HG03354 (cell line): Measurements from ENCODE around the gene ROR1.
"Not testable (repeated sequence)": the region's sequence is repeated elsewhere in the genome, so short reads cannot be mapped to it uniquely, and the experiment has no call there.

ENCODE experiments used
- ATAC-seq: cut with Tn5 transposase; IDR thresholded peaks from one replicate; pipeline ENCODE4 v1.9.1; 2021; ENCODE audit warnings: mild to moderate bottlenecking; ENCODE audit not compliant: unreplicated experiment, poor library complexity, severe bottlenecking

Gene ROR1

DNA sequence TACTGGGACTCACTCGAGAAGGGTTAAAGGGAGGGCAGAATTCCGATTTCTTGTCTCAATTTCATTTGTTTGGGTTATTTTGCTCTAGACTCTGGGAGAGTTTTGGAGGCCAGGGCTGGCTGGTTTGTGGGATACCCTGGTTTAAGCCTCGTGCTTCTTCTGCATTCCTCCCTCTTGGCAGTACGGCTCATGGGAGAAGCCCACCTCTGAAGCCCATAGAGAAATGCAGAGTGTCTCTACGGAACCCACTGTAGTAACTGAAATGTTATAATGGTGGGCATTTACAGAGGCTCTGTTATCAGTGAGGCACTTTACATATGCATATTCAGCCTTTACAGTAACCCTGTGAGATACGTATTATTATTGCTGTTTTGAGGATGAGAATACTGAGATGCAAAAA lies 43.9 kb downstream of the ROR1 start:
- no peak for ATAC-seq

DNA sequence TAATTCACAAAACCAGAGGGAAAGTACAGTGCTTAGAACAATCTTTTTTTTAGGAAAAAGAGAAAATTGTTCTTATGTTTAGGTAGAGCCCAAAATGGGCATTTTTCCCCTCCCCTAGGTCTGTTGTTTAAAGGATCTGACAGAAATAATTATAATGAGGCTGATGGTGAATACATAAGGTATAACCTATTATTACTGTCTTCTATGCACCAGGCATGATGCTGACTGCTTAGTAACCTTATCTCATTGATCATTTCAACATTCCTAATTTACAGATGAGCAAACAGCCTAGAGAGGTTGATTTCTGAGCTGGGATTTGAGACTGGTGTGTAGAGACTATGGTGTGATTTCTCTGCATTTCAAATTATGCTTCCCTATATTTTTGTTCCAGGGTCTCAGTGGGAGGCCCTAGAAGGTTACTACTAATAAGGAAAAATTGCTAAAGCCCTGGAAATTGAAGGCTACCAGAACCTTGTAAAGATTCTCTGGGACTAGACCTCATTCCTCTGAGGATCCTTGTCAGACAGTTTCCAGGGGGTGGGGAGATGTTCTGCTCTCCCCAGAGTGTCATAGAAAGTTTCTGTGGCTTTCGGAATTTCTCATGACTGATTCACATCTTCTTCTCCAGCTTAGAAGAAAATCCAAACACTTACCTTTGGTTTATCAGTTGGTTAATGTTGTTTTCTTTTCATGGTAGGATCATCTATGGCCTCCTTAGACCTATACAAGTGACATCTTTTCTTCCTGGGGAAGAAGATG lies 44.9 kb downstream of the ROR1 start:
- no peak for ATAC-seq

DNA sequence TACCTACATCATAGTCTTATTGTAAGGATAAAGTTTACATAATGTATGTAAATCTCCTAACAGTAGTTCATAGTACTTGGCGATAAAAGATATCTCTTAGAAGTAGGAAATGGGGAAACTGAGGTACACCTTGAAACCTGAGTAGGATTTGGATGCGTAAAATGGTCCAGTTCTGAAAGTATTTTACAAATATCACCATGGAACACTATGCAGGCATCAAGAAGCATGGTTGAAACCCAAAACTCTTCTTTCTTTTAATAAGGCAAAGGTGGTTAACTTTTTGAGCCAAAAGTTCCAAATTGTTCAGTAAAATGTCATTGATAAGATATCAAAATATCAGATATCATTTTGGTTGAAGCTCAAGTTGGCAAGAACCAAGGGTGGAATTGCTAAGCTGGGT lies 46.0 kb downstream of the ROR1 start:
- no peak for ATAC-seq

DNA sequence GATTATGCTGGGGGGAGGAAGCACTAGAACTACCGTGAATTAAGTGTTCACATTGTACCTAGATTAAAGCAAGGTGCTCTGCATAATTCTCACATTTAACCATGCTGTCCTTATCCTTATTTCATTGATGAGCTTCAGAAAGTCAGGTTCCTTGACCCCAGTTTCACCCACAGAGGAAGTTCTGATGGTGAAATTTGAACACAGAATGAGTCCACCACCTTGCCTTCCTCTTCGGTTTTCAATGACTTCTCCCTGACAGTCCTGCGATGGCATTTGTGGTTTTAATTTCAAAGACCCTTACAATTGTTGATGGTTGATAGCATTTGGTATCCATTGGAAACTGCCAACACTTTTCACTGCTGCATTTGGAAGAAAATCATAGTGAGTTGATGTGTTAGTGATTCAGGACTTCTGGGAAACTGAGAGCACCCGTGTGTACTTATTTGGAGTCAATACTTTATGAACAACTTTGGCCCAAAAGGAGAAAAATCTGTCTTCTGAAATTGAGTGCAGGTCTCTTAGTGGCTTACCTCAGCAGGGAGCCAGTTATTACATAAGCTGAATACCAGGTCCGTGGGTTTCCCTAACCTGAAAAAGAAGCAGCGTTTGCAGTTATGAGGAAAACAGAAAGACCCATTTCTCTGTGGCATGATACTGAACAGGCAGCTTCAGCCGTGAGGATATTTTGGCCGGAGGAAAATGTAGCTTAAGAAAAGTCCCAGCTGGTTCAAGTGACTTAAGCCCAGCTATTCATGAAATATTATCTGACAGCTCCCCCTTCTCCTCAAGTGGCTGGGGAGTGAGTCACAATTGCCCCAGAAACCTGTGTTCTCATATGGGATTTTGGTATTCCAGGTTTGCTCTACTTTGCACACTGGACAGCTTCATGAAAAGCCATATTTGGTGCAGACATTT lies 47.5 kb downstream of the ROR1 start:
- ATAC-seq = no peak

DNA sequence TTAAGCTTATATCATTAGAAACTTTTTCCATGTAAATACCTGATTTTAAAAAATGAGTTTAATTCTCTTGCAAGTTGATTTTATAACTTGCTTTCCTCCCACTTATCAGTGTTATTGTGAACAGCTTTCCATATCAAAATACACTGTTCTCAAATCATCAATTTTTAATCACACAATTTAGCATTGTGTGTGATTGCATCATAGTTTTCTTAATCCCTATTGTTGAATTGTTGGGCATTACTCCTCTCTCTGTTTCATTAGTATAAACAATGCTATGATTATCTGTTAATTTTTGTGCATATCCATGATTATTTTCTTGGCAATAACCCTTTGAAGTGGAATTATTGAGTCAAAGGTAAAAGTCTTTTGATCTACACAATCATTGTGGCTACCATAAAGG lies 48.7 kb downstream of the ROR1 start:
- ATAC-seq = no peak

DNA sequence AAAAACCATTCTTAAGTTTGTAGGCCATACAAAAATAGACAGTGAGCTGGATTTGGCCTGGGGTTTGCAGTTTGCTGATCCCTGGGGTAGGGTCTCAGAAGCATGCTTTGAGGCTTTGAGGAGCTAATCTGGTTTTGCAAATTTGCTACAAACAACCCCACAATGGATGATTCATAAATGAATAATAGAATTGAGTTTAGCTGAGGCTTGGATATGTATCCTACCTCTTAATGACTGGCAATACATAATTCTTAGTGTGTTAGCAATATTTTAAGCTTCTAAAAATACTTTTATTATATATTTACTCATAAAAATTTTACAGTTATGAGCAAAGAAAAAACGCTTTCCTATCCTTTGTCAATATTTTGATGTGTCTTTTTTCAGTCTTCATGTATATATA lies 50.6 kb downstream of the ROR1 start:
- ATAC-seq = no peak

DNA sequence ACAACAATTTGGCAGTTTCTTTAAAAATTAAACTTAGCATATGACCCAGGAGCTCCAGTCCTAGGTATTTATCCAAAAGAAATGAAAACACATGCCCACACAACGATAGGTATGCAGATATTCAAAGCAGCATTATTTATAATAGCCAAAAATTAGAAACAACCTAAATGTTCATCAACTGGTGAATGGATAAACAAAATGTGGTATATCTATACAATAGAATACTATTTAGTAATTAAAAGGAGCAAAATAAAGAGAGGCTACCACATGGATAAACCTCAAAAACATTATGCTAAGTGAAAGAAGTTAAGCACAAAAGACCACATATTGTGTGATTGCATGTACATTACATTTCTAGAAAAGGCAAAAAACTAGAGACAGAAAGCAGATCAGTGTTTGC lies 51.3 kb downstream of the ROR1 start:
- ATAC-seq = no peak

DNA sequence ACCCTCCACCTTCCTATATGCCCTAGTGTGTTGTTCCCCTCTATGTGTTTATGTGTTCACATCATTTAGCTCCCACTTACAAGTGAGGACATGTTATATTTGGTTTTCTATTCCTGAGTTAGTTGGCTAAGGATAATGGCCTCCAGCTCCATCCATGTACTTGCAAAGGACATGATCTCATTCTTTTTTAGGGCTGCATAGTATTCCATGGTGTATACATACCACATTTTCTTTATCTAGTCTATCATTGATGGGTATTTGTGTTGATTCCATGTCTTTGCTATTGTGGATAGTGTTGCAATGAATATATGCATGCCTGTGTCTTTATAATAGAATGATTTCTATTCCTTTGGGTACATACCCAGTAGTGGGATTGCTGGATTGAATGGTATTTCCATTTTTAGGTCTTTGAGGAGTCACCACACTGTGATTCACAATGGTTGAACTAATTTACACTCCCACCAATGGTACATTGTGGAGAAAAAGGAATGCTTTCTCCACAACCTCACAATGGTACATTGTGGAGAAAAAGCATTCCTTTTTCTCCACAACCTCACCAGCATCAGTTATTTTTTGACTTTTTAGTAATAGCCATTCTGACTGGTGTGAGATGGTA lies 52.5 kb downstream of the ROR1 start:
- ATAC-seq = not testable (repeated sequence)

DNA sequence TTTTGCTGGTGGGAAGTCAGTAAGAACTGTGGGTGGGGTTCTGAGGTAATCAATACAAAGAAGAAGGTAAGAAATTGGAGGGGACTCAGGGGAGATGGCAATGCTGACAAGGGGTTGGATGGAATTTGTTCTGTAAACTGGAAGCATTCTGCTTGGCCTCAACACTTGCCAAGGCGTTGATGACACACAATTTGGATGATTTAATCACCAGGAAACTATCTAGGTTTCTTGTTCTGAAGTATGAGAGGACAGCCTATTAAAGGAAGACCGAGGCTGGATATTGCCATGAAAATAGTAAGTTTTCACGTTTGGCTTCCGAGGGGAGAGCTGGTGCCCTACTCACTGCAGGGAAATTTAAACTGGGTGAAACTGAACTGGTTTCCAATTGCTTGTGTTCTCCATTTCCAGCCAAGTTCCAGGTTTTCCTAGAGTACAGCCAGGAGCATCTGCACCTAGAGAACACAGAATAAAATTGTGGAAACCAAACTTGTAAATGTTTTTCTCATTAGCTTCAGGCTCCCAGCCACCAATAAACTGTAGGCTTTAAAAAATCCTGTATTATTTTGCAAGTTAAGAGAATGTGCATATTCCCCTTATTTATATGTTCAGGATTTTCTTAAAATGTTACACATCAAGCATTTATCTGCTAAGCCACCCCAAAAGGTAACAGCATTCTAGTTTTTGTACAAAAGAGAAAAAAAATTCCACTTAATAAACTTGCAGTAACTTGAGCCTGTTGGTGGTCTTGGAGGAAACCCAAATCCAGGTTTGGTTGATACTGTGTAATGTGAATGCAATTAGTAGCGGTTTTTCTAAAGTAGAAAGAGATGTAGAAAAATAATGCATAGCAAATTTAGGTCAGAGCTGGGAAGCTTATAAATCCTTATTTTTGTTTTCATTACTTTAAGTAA lies 53.8 kb downstream of the ROR1 start:
- peak; percentile 21 for ATAC-seq

DNA sequence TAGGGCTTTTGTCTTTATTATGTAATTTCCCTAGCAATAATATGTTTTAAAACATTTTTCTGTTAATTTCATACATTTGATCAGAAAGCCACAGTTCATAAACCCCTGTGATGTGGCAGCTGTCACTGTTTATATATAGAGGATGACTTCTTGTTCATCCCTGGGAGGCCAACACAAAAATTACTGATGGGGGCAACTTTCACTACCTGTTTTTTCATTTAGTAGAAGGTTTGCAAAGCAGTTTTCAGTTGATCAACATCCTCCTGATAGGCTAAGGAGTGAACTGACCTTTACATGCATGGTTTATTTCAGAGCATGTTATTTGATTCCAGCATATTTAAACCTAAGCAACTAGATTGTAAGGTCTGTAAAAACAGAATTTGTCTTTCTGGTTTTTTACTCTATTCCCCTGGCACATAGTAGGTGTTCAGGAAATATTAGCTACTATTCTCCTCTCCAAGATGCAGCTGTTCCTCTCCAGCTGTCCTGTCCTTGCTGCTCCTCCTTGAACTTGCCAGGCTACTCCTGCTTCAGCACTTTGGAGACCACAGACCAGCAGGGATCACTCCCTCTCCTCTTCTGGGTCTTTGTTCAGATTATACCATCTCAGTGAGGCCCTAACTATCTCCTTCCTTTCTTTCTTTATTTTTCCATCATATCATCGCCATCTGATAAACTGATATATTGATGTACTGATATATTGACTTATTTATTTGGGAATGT lies 54.7 kb downstream of the ROR1 start:
- peak; percentile 88 for ATAC-seq

DNA sequence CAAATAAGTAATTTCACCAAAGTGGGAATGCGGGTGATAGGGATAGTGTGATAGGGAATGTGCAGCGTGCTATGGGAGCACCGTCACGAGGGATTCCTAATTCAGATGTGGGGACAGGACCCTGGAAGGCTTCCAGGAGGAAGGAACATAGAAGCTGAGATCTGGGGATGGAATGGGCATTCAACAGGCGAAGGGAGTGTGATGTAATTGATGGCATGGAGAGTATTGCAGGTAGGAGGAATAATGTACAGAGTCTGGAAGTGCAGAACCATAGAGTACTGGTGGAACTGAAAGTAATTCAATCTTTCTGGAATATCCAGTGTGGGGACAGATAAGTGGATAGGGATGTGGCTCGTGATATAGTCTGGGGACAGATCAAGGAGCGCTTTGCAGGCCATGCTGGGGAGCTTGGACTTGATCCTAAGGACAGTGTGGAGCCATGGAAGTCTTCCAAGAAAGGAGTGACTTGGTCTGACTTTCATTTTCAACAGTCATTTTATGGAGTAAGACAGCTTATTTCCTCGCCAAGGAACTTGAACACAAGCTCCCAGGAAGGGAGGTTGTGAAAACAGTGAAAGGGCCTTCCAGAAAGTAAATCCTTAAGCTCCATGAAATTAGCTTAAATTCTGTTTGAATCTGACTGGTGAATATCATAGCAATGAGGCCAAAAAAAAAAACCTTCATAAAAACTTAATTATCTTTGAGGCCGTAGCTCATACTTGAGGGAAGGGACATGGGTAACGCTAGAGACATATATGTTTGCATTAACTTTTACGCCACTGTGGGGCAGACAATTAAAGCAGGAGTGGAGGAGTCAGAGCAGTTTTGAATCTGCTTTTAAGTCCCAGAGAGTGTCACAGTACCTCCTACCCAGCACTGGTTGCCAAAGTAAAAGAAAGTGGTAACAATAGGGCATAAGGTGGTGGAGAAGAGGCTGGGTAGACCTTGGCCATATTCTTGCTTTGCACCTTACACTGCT lies 55.8 kb downstream of the ROR1 start:
- ATAC-seq = no peak

DNA sequence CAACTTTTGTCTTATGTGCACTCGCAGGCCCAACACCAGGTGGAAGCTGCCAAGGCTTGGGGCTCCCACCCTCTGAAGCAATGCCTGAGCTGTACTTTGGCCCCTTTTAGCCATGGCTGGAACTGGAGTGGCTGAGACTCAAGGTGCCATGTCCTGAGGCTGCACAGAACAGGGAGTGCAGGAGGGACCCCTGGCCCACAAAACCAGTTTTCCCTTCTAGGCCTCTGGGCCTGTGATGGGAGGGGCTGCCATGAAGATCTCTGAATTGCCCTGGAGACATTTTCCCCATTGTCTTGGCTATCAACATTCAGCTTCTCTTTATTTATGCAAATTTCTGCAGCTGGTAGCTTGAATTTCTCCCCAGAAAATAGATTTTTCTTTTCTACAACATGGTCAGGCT lies 57.6 kb downstream of the ROR1 start:
- no peak for ATAC-seq

DNA sequence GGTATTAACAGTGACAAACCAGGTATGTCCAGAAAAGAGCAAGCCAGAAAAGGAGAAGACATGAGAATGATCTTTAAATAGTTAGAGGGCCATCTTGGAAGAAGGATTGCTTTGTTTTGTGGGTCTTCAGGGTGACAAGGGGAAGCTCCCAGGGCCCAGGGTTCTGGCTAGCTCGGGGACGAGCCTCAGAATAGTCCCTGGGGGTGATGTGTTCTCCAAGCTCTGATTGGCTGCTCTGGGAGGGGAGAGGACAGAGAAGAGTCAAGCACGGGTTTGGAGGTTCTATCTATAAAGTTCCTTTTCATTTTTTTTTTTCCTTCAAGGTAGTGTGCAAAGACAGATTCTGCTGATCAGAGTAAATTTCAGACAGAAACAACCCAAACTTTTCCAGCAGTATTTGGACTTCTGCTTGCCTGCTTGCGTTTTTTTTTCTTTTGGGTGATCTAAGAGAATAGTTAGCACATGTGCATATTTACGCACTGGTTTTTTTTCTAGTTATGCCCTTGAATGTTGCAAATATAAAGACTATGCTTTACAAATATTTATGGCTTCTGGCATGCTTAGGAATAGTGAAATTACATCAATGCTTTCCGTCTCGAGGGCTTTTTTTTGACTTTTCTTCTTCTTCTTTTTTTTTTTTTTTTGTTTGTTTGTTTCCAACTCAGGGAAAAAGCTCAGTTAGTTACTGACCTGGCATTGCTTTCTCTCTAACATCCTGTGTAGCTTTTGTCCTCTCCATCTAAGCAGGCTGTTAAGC lies 59.7 kb downstream of the ROR1 start:
- no peak for ATAC-seq

DNA sequence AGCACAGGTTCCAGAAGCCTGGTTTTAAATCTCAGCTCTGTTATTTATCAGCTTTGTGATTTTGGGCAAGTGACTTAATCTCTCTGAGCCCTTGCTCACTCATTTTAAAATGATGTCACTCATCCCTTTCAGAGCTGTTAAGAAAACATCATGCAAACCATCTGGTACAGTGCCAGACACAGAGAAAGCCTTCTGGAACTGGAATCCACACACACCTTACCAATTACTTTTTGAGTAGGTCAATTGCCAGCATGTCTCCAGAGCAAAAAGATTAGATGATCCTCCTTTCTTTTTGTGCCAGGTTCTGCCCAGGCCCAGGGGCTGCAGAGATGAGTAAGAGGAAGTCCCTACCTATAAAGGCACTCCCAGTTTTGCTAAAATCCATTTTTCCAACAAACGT lies 61.3 kb downstream of the ROR1 start:
- ATAC-seq = no peak

DNA sequence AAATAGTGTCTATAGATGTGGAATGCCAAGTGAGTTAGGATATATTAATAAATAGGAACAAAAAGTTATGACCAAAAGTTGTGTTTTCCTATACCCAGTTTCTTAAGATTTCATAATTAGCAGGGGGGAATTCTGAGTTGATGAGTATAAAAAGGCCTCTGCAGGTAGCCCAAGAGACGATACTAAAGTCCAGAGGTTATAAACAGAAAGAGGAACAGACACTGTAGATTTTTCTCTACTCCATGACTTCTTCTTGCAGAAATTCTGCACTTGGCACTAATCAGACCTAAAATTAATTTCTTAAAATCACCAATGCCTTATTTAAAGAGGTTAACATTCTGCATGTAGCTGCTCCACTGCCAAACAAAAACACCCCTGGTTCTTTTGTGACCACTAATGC lies 62.6 kb downstream of the ROR1 start:
- ATAC-seq = no peak

DNA sequence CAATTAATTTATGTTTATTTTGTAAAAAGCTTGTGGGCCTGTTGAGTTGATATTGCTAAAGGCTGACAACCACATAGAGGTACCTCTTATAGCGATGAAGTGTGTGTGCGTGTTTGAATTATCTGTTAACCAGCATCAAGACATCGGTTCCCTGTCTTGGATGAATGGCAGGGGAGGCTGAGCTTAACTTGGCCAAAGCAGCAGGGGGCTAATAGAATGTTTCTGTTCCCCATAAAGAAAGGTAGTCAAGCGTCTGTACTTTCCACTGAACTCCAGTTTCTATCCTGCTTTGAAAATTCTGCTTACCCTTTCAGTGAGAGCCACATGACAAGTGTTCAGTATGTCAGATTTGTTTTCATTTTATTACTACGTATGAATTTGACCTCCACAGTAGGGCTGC lies 63.0 kb downstream of the ROR1 start:
- no peak for ATAC-seq

DNA sequence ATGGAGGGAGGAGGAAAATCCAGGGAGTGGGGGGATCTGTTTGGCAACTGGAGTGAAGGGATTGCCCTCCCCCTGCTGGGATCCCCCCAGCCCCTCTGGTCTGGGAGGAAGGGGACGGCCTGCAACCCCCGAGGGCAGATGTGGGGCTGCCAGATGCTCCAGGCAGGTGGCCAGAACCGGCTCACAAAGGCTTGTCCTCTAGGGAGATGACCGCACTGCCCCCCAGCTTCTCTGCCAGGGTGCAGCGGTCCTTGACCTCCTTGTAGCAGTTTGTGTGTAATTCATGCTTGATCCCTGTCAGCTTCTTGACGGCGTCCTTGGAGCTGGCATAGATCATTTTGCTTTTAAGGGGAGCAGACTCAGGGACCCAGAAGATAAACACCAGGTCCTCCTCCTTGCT lies 69.2 kb downstream of the ROR1 start:
- ATAC-seq = no peak
